Liver (tissue), 9 donors: ENCODE measurements around the gene PLD6. TPM values are rescaled to one million over a fixed set of nuclear protein-coding genes. Genes with fewer than 3 reads are reported as not detected.

ENCODE experiments used
- DNase-seq: peaks from one replicate; pipeline ENCODE4 v3.0.0-alpha.2; 2017; ENCODE audit warnings: low spot score
- H3K27ac ChIP-seq, 2 donors: one replicate each; pipeline ENCODE4 v1.7.0; 2013; ENCODE audit warnings: inconsistent platforms in 2 of 2, low read length in 2 of 2, control low read depth in 1 of 2, low read depth in 1 of 2, mild to moderate bottlenecking in 1 of 2
- H3K27me3 ChIP-seq, 4 donors: one replicate each; pipeline versions ENCODE4 v1.6.1 to v1.7.0; 2013; ENCODE audit warnings: low read length in 3 of 4, inconsistent platforms in 1 of 4, mild to moderate bottlenecking in 1 of 4, moderate library complexity in 1 of 4; ENCODE audit not compliant: control insufficient read depth in 4 of 4, insufficient read depth in 4 of 4
- H3K36me3 ChIP-seq, 4 donors: one replicate each; pipeline versions ENCODE4 v1.6.1 to v1.7.0; 2013; ENCODE audit warnings: low read length in 3 of 4, mild to moderate bottlenecking in 3 of 4, low read depth in 1 of 4, moderate library complexity in 1 of 4; ENCODE audit not compliant: control insufficient read depth in 4 of 4, insufficient read depth in 3 of 4
- H3K4me1 ChIP-seq, 4 donors: one replicate each; pipeline versions ENCODE4 v1.6.1 to v1.7.0; 2013; ENCODE audit warnings: low read length in 3 of 4, mild to moderate bottlenecking in 3 of 4, moderate library complexity in 1 of 4; ENCODE audit not compliant: control insufficient read depth in 4 of 4, insufficient read depth in 4 of 4
- H3K4me3 ChIP-seq, 3 donors: one replicate each; pipeline versions ENCODE4 v1.6.1 to v1.7.0; 2013; ENCODE audit warnings: low read length in 3 of 3, control low read depth in 1 of 3, low read depth in 1 of 3, mild to moderate bottlenecking in 1 of 3
- H3K9ac ChIP-seq, 2 donors: one replicate each; pipeline ENCODE4 v1.7.0; 2013; ENCODE audit warnings: low read length in 2 of 2, mild to moderate bottlenecking in 2 of 2, moderate library complexity in 2 of 2, control low read depth in 1 of 2, low read depth in 1 of 2
- H3K9me3 ChIP-seq, 4 donors: one replicate each; pipeline versions ENCODE4 v1.6.1 to v1.7.0; 2013; ENCODE audit warnings: low read length in 3 of 4; ENCODE audit not compliant: control insufficient read depth in 4 of 4
- EGR1 ChIP-seq, 2 donors: IDR thresholded peaks; 2 replicates each; pipeline ENCODE4 v1.6.1; 2016 to 2018; ENCODE audit warnings: antibody characterized with exemption in 2 of 2, low read depth in 2 of 2
- FOXA1 ChIP-seq: IDR thresholded peaks from 2 replicates; pipeline ENCODE4 v1.6.1; 2016; ENCODE audit warnings: antibody characterized with exemption
- FOXA2 ChIP-seq: IDR thresholded peaks from 2 replicates; pipeline ENCODE4 v1.6.1; 2016; ENCODE audit warnings: antibody characterized with exemption
- GABPA ChIP-seq, 2 donors: IDR thresholded peaks in 1 of 2; conservative IDR thresholded peaks in 1 of 2; 2 replicates each; pipeline ENCODE4 v1.6.1; 2016; ENCODE audit warnings: antibody characterized with exemption in 2 of 2, mild to moderate bottlenecking in 1 of 2, moderate library complexity in 1 of 2
- HNF4A ChIP-seq, 2 donors: conservative IDR thresholded peaks; 2 replicates each; pipeline ENCODE4 v1.6.1; 2016; ENCODE audit warnings: antibody characterized with exemption in 2 of 2, mild to moderate bottlenecking in 2 of 2
- HNF4G ChIP-seq: IDR thresholded peaks from 2 replicates; pipeline ENCODE4 v1.6.1; 2016; ENCODE audit warnings: antibody characterized with exemption
- JUND ChIP-seq, 2 donors: IDR thresholded peaks; 2 replicates each; pipeline ENCODE4 v1.6.1; 2016; ENCODE audit warnings: antibody characterized with exemption in 2 of 2
- NR2F2 ChIP-seq: IDR thresholded peaks from 2 replicates; pipeline ENCODE4 v1.6.1; 2016; ENCODE audit warnings: antibody characterized with exemption
- RXRA ChIP-seq, 2 donors: IDR thresholded peaks; 2 replicates each; pipeline ENCODE4 v1.6.1; 2017 to 2018; ENCODE audit warnings: antibody characterized with exemption in 2 of 2, mild to moderate bottlenecking in 1 of 2
- SP1 ChIP-seq: IDR thresholded peaks from 2 replicates; pipeline ENCODE4 v1.6.1; 2018; ENCODE audit warnings: antibody characterized with exemption, mild to moderate bottlenecking
- TAF1 ChIP-seq: conservative IDR thresholded peaks from 2 replicates; pipeline ENCODE4 v1.6.1; 2016; ENCODE audit warnings: antibody characterized with exemption, mild to moderate bottlenecking
- YY1 ChIP-seq: IDR thresholded peaks from 2 replicates; pipeline ENCODE4 v1.6.1; 2016; ENCODE audit warnings: antibody characterized with exemption, mild to moderate bottlenecking
- WGBS: extraction: QIAGEN DNeasy Blood & Tissue Kit; methylation state at CpG from one replicate; pipeline ENCODE4 v1.1.7; 2013; 5-methylcytosine and 5-hydroxymethylcytosine counted together
- polyA plus RNA-seq, 2 donors: library from polyadenylated mRNA; stranded (reverse) in 1 of 2; unstranded in 1 of 2; fragments of 200-250 nt in 1 of 2; fragments of >200 nt in 1 of 2; fragmentation: Nextera tagmentation in 1 of 2; extraction: Ambion mirVana in 1 of 2; gene quantifications; one replicate each; pipeline versions ENCODE4 v1.2.1 to v1.2.3, GENCODE V29; 2013 to 2015
- total RNA-seq, 2 donors: library from RNA; depleted of rRNA; stranded (reverse); fragments of >200 nt; gene quantifications; one replicate each; pipeline ENCODE4 v1.2.3, GENCODE V29; 2014
- TF ChIP-seq, protein P1 (sequence below): fragments of 150-350 bp; IDR thresholded peaks from 2 replicates; pipeline ENCODE4 v1.5.1; 2017; ENCODE audit warnings: improper control_type of control experiment, low read depth, low read length; ENCODE audit not compliant: missing input control
- TF ChIP-seq, protein P2 (sequence below): IDR thresholded peaks from 2 replicates; pipeline ENCODE4 v1.6.1; 2016; ENCODE audit warnings: antibody characterized with exemption
- TF ChIP-seq, protein P3 (sequence below): IDR thresholded peaks from 2 replicates; pipeline ENCODE4 v1.6.1; 2016; ENCODE audit warnings: antibody characterized with exemption, mild to moderate bottlenecking
- TF ChIP-seq, protein P4 (sequence below): IDR thresholded peaks from 2 replicates; pipeline ENCODE4 v1.6.1; 2016; ENCODE audit warnings: antibody characterized with exemption
- TF ChIP-seq, protein P5 (sequence below): IDR thresholded peaks from 2 replicates; pipeline ENCODE4 v1.6.1; 2016; ENCODE audit warnings: antibody characterized with exemption
- donor health status: healthy.
- donor health status: healthy.
- donor health status: healthy.
- donor health status: healthy.
- donor health status: healthy.

The PLD6 gene
- total and polyA plus RNA-seq, 4 donors = 1.2 to 2.3 (median 1.5) TPM

DNA sequence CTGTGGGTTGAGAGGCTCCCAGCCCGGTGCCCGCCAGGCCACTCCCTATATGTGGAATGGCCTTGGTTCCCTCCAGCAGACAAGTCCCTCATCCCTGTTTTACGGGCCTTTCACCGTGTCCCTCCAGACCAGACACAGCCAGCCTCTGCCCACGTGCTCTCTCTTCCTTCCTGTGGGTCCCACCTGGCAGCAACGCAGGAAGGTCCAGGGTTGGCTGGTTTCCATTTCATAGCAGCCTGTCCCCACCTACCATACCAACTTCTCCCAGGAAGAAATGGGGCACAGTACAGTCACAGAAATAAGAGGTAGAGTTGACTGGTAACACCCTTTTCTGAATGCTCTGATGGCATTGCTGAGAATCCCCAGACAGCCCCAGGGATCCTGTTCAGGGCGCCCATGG, 34.9 kb downstream of the PLD6 start:
- Histone ChIP-seq H3K9me3 (no peaks in the 10 kb centered on the region), H3K9ac (no peak overlapping the region), H3K4me1 (no peaks in the 10 kb centered on the region), H3K27me3 (no peaks in the 10 kb centered on the region), H3K27ac (no peak overlapping the region), H3K36me3 (peaks cover 11 to 81% (median 38%) of the 10 kb centered on the region in 4 donors), H3K4me3 (no peak overlapping the region)
- TF ChIP-seq, protein P1, sequence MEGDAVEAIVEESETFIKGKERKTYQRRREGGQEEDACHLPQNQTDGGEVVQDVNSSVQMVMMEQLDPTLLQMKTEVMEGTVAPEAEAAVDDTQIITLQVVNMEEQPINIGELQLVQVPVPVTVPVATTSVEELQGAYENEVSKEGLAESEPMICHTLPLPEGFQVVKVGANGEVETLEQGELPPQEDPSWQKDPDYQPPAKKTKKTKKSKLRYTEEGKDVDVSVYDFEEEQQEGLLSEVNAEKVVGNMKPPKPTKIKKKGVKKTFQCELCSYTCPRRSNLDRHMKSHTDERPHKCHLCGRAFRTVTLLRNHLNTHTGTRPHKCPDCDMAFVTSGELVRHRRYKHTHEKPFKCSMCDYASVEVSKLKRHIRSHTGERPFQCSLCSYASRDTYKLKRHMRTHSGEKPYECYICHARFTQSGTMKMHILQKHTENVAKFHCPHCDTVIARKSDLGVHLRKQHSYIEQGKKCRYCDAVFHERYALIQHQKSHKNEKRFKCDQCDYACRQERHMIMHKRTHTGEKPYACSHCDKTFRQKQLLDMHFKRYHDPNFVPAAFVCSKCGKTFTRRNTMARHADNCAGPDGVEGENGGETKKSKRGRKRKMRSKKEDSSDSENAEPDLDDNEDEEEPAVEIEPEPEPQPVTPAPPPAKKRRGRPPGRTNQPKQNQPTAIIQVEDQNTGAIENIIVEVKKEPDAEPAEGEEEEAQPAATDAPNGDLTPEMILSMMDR = no peak
- TF ChIP-seq TAF1 (no peak), HNF4G (no peak), YY1 (no peak), GABPA (IDR thresholded peaks at IDR 0.05 in 1 of 2, conservative IDR thresholded peaks at IDR 0.05 in 1 of 2) (no peak), FOXA2 (no peak), HNF4A (conservative IDR thresholded peaks at IDR 0.05) (no peak), SP1 (no peak), RXRA (IDR thresholded peaks at IDR 0.05) (no peak), NR2F2 (no peak), EGR1 (IDR thresholded peaks at IDR 0.05; ENCODE audit: low read depth in 2 of 2) (no peak), FOXA1 (no peak), JUND (IDR thresholded peaks at IDR 0.05) (no peak)
- TF ChIP-seq, protein P2, sequence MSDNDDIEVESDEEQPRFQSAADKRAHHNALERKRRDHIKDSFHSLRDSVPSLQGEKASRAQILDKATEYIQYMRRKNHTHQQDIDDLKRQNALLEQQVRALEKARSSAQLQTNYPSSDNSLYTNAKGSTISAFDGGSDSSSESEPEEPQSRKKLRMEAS = no peak
- TF ChIP-seq, protein P3, sequence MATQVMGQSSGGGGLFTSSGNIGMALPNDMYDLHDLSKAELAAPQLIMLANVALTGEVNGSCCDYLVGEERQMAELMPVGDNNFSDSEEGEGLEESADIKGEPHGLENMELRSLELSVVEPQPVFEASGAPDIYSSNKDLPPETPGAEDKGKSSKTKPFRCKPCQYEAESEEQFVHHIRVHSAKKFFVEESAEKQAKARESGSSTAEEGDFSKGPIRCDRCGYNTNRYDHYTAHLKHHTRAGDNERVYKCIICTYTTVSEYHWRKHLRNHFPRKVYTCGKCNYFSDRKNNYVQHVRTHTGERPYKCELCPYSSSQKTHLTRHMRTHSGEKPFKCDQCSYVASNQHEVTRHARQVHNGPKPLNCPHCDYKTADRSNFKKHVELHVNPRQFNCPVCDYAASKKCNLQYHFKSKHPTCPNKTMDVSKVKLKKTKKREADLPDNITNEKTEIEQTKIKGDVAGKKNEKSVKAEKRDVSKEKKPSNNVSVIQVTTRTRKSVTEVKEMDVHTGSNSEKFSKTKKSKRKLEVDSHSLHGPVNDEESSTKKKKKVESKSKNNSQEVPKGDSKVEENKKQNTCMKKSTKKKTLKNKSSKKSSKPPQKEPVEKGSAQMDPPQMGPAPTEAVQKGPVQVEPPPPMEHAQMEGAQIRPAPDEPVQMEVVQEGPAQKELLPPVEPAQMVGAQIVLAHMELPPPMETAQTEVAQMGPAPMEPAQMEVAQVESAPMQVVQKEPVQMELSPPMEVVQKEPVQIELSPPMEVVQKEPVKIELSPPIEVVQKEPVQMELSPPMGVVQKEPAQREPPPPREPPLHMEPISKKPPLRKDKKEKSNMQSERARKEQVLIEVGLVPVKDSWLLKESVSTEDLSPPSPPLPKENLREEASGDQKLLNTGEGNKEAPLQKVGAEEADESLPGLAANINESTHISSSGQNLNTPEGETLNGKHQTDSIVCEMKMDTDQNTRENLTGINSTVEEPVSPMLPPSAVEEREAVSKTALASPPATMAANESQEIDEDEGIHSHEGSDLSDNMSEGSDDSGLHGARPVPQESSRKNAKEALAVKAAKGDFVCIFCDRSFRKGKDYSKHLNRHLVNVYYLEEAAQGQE = no peak
- TF ChIP-seq, protein P4, sequence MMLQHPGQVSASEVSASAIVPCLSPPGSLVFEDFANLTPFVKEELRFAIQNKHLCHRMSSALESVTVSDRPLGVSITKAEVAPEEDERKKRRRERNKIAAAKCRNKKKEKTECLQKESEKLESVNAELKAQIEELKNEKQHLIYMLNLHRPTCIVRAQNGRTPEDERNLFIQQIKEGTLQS = no peak
- TF ChIP-seq, protein P5, sequence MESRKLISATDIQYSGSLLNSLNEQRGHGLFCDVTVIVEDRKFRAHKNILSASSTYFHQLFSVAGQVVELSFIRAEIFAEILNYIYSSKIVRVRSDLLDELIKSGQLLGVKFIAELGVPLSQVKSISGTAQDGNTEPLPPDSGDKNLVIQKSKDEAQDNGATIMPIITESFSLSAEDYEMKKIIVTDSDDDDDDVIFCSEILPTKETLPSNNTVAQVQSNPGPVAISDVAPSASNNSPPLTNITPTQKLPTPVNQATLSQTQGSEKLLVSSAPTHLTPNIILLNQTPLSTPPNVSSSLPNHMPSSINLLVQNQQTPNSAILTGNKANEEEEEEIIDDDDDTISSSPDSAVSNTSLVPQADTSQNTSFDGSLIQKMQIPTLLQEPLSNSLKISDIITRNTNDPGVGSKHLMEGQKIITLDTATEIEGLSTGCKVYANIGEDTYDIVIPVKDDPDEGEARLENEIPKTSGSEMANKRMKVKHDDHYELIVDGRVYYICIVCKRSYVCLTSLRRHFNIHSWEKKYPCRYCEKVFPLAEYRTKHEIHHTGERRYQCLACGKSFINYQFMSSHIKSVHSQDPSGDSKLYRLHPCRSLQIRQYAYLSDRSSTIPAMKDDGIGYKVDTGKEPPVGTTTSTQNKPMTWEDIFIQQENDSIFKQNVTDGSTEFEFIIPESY = no peak
- no peak for DNase-seq
- 90% methylated on average over 7 of the region's 7 CpGs for WGBS
